ENCODE measurements around the gene MEN1.

MEN1 gene

DNA sequence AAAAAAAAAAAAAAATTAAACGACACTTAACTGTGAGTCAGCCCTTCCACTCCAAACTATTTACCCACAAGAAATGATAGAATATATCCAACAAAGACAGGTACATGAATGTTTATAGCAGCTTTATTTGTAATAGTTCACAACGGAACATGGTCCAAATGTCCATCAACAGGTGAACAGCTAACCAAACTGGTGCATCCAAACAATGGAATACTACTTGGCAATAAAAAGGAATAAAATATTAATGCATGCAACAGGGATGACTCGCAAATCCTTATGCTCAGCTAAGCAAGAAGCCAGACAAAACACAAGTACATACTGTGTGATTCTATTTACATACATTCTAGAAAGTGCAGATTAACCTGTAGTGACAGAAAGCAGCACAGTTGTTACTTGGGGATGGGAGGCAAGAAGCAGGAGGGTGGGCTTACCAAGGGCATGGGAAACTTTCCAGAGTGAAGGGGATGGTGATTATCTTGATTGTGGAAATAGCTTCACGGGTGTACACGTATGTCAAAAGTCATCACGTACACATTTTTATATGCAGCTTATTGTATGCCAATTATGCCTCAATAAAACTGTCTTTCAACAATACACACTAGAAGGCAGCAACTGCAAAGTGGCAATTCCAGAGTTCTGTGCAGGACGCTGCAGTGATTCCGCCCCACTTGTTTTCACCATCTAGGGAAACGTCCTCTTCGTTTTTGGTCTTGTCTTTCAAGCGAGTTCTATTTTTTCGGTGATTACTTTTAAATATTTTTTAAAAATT, 25.4 kb downstream of the MEN1 start:
- DNase-seq (ENCODE audit: low read depth) = no peak

DNA sequence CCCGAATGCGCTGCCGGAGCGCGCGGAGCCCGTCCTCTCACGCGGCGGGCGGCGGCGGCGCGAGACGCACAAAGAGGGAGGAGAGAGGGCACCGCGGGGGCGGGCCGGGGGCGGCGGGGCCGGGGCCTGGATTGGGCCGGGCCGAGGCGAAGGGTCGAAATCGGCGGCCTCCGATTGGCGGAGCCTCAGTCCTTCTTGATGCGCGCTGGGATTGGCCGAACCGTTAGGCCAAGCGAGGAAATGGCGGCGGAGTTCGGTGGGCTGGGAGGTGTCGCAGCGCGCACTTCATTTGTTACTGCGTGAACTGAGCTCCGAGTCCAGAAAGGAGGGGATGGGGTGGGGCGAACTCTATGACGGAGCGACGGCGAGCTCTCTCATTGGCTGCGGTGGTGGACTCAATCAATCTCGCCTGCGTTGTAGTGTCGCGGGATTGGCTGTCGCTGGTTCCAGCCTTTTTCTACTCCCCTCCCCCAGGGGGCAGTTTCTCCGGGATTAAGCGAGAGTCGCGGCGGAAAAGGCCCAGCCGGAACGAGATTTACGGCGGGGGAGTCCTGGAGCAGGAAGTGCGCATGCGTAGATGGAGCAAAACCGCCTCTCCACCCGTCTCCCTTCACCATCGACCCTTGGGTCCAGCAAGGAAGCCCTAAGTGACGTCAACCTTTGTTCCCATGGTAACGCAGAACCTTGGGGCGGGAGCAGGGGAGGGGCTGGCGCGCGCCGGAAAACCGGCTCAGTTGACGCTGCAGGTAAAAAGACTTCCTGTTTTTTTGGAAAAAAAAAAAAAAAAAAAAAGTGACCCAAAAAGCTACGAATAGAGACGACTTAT, 31.7 kb downstream of the MEN1 start, which contains the start of gene SF1:
SF1 (minus strand) TSS at position 70 of the 826 bp plus-strand sequence. CDS start 150 bp downstream, outside the sequence.
- peak; percentile 97 for DNase-seq (ENCODE audit: low read depth)

DNA sequence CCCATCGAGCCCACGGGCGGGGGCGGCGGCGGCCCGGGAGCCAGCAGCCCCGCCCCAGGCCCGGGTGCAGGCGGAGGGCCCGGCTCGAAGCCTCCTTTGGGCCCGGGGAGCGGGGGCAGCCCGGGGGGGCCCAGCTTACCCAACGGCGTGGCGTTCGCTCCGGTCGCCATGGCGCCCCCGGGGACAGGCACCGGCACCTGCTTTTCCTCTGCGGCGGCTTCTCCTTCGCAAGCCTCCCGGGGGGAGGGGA, 32.2 kb downstream of the MEN1 start:
- no peak for DNase-seq (ENCODE audit: low read depth)

DNA sequence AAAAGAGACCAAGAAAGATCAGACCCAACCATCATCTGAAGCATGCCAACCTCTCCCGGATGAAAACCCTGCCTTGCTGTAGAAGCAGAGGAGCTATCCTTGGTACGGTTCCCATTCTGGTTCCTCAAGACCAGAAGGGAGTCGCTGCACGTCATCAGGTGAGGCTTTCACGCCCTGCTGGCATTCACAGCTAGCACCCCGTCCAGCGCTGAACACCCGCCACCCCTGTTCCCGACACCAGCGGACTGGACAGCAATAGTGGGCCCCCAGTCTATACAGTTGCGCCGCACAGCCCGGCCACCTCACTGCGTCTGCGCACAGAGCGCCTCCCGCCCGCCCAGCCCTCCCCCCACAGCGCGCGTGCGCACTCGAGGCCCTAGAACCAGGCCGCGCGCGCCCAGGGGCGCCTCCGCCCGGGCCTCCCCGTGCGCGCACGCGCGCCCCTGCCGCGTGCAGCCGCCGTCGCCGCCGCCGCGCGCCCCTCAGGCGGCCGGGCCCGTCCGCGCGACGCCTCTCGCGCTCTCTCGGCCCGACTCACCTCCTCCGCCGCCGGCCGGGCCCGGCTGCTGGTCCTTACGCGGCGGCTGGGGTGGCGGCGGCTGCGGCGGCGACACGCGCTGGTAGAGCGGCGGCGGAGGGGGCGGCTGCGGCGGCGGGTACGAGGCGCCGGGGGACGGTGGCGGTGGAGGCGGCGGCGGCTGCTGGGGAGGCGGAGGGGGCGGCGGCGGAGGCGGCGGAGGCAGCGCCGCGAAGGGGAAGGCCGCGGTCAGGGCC, 32.7 kb downstream of the MEN1 start:
- DNase-seq (ENCODE audit: low read depth) = peak; percentile 77

- DNase-seq (ENCODE audit: low read depth) = no peak
Measured at GRCh38 chr11:64776875-64777274, 33.5 kb downstream of the MEN1 start.

DNA sequence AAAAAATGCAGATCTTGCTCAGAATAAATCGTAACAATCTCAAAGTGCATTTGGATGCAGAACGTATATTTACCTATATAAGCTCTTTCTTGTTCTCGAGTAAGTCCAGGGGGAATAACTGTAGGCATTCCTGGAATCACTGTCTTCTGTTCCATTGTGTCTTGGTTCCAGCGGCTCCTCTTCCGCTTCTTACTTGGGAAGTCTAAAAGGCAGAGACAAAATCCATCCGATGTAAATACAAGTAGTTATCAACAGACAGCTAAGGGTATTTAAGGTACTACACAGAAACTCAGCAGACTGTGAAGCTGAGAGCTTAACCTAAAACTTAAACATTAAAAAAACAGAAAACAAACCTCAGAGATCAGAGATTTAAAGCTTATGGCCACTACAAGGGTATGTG, 33.9 kb downstream of the MEN1 start:
- no peak for DNase-seq (ENCODE audit: low read depth)

DNA sequence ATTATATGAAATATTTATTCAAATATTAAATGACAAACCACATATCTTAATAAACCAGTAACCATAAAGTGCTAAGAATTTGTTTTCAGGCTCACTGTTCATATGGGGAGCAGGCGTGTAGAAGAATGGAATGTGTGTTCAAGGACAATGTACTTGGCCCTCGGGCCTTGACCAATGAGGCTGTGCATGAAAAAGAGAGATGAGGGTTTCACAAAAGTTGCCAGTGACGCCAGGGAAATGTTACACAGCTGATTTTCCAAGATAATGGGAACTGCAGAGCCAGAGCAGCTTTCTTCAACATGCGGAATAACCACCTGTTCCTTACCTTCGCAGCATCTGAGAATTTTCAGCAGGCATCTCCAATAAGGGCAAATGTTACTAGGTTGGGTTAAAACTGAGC, 36.2 kb downstream of the MEN1 start:
- no peak for DNase-seq (ENCODE audit: low read depth)

- DNase-seq (ENCODE audit: low read depth) = no peak
Measured at GRCh38 chr11:64772303-64773018, 37.9 kb downstream of the MEN1 start.

DNA sequence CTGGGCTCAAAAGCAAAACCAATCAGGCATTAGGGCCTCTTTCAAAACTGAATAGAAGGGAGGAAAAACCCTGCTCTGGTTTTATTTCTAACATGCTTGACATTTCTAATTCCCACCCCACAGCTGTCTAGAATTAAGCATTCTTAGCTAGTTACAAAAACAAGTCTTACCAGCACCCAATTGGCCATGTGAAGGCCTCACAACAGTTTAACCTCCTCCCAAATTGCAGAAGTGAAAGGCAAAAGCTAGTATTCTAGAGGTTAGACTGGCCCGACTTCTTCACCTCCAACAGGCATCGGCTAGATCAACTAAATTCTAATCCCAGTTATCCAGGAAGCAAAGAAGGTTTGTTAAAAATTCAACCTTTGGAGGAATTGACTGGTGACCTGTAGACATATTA, 38.5 kb downstream of the MEN1 start:
- no peak for DNase-seq (ENCODE audit: low read depth)

DNA sequence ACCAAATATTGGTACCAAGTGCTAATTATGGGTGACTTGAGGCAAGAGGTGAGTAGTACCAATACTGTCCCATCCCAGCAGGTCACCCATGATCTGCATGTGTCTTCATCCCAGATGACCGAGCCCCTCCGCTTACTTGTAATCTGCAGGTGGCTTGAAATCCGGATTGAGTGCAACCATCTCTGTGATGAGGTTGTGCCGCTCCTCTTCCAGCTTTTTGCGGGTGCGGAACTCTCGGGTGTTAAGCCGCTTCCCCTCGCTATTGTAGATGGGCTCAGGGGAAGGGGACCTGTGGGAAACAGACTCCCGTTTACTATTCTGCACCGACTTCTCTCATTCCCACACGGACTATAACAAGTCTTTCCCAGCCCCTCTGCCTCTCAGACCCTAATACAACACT, 40.2 kb downstream of the MEN1 start:
- no peak for DNase-seq (ENCODE audit: low read depth)

DNA sequence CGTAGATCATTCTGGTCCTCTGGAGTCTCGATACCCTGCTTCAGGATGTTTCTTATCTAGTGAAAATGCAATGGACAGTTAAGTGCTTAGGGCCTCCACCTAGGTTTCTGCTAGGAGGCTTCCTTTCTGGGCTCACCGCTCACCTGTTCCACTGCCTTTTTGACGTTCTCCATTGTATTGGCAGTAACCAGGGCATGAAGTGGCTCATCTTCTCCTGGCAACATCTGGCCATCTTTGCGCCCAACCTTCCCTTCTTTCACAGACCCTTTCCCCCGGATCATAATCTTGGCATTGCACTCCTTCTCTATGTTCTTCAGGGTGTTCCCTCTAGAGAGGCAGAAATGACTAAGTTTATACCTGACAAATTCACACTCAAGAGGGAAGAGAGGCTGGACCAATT, 41.1 kb downstream of the MEN1 start:
- DNase-seq (ENCODE audit: low read depth) = no peak

DNA sequence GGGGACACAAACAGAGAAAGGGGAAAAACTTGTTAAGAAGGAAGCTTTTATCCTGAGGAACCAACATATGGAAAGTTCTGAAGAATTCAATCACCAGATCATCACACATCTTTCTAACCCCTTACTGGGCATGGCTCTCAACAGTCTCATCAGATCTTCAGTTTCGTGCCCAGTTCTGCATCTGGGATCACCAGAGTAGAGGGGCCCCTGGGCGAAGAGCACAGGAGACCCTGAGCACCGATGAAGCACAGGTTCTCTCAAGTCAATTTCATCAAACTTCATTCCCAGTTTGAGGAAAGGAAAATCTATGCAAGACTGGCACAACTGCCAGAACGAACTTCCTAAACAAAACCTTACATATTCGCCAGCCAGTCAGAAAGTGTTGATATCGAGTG, 42.1 kb downstream of the MEN1 start:
- DNase-seq (ENCODE audit: low read depth) = no peak

DNA sequence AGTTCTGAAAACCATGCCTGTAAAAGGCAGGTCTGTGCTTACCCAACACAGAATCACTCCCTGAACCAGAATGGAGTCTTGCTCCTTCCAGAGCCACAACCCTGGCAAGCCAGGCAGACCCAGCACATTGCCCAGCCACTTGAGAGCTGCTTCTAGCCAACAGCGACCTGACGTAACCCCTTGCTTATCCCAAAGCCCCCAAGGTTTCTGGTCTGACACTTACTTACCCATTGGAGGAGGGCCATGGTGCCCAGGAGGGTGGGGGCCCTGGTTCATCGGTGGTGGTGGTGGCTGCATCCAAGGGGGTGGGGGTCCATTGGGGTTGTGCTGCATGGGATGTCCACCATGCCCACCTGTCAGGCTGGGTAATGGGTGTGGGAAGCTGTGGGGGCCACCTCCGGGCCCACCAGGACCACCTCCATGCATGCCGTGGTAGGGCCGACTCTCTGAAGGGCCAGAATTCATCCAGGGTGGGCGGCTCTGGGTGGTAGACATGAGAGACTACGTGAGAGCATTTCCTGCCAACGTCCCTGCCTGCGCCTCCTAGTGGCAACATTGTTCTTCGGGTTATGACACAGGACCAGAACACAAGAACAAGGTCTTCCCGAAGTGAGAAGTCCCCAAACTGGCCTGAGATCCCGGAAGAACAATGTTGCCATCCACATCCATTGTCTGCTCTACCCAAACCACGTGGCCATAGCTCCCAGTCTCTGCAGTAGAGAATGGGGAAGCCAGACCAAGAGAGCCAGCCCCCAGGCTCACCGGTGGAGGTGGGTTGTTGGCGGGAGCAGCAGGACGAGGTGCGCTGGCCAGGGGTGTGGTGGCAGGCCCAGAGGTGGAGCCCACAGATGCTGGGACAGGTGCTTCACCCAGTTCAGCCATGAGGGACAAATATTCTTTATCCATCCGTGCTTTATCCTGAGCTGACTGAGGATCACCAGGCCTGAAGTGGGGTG, 42.7 kb downstream of the MEN1 start:
- DNase-seq (ENCODE audit: low read depth) = peak; percentile 49

GRCh38 chr11:64766881-64767280, 43.5 kb downstream of the MEN1 start:
- no peak for DNase-seq (ENCODE audit: low read depth)

DNA sequence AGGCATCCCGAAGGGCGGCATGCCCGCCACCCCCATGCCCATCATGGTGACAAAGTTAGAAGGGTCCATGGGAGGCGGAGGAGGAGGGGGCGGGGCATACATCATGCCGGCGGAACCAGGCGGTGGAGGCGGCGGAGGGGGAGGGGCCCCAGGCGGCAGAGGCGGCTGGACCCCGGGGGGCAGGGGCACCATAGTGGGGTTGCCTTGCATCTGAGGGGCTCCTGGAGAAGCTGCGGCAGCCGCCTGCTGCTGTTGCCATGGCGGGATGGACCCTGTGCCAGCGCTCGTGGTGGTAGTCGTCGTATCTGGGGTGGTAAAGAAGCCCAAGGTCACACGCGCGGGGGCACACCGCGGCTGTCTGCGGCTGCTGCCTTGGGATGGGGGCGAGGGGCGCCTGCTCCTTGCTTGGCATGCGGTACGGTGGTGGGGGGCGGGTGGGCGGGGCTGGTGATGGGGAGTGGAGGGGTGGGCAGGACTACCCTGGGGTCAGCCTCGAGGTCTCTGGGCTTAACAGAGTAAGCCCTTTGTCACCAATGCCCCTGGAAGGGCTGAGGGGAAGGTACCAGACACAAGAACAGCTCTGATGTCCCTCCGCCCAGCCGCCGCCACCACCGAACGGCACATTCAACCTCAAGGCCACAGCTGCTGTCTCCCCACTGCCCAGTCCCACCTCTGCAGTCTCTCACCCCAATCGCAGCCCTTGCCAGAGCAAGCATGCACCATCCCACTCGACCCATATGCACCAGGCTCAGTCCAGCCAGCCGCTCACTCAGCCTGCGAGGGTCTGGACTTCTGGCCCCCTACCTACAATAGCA, 44.3 kb downstream of the MEN1 start:
- no peak for DNase-seq (ENCODE audit: low read depth)

DNA sequence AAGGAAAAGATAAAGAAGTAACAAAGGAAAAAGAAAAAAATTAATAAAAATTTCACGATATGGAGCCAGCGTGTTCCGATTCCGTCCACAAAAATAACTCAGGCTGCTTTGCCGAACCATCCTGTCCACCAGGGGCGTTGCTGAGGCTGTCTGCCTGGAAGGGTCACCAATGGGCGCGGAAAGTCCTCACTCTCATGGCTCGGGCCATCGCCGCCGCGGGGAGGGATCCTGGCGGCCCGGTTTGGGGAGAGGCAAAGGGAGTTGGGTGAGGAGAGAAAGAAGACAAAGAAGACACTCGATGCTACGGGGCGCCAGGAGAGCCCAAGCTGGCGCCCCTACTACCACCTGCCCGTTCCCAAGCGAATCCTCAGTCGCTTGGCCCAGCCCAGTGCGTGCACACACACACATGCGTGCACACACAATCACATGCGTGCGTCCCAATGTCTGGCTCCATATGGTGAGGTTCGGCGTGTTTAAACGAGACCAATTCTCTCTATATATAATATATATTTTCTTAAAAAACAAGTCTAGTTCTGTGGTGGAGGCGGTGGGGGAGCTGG, 45.0 kb downstream of the MEN1 start:
- no peak for DNase-seq (ENCODE audit: low read depth)

- DNase-seq (ENCODE audit: low read depth) = no peak
Measured at GRCh38 chr11:64764753-64765152, 45.6 kb downstream of the MEN1 start.

DNA sequence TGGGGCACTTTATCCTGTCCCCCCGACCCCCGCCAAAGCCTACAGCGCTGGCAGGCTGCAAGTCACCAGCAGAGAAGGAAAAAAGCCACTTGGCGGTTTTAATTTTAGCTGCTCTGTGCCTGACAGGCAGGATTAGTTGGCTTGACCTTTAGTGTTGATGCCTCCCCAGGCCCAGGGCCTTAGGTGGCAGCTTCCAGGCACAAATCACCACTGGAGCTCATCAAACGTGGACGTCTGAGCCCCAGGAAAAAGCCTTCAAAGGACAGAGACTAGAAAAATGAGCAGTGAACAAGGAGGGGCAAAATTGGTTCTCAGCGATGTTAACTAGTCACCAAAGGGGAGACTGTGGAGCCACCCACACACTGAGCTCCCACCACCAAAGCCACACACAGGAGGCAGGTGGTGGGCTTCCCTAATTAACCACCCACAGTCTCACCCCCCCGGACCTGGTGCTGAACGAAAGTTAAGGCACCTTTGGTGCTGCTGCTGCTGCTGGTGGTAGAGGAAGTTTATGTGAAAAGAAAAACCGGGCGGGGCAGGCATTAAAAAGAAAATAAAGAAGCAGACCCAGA, 46.2 kb downstream of the MEN1 start:
- peak; percentile 56 for DNase-seq (ENCODE audit: low read depth)

GRCh38 chr11:64763526-64764039, 46.8 kb downstream of the MEN1 start:
- DNase-seq (ENCODE audit: low read depth) = no peak

Measured in stimulated activated CD8-positive, alpha-beta memory T cell treated with anti-CD3 and anti-CD28 coated beads, Interleukin-12 subunit alpha, Interleukin-12 subunit beta, amount 100 ng/mL, for 4 hours (primary cell).